ENCODE measurements around the gene C1QA.

- TF ChIP-seq CTCF (IDR thresholded peaks at IDR 0.05) (no peak), GATA3 (IDR thresholded peaks at IDR 0.05; ENCODE audit: borderline replicate concordance) (no peak)
Observed at GRCh38 chr1:22676916-22677583, 40.6 kb downstream of the C1QA start.
